HG03039 (cell line): ENCODE data around the gene MOGAT2.
"Not testable (repeated sequence)": the region's sequence is repeated elsewhere in the genome, so short reads cannot be mapped to it uniquely, and the experiment has no call there.

Experiments used
- ATAC-seq: cut with Tn5 transposase; IDR thresholded peaks from one replicate; pipeline ENCODE4 v1.9.1; 2021; ENCODE audit warnings: mild to moderate bottlenecking, moderate library complexity; ENCODE audit not compliant: unreplicated experiment

Gene MOGAT2

DNA sequence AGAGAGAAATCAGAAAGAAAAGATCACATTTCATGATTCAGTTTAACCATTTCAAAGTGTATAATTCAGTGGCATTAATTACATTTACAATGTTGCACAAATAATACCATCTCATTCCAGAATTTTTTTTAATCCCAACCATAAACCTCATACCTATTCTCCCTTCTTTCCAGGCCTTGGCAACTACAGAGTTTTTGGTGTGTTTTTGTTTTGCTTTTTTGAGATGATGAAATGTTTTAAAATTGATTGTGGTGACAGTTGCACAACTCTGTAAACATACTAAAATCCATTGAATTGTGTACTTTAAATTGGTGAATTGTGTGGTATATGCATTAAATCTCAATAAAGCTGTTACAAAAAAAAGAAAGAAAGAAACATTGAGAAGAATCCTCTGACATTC lies 37.3 kb downstream of the MOGAT2 start:
- not testable (repeated sequence) for ATAC-seq

DNA sequence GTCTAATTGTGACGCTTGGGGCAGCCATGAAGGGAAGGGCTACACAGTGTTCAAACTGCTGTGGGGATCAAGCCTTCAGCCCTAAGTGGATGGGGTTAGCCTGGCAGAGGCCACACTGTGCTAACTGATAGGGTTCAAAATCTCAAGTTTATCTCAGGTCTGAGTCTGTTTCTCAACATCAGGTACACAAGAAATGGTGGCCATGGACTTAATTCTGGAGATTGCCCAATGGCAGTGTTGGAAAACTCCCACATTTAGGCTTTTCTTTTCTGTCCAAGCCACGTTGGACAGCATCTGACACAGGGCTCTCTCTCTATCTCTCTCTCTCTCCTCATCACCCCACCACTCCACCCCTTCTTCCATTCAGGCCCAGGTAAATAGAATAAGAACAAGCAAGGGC lies 40.0 kb downstream of the MOGAT2 start:
- no peak for ATAC-seq

DNA sequence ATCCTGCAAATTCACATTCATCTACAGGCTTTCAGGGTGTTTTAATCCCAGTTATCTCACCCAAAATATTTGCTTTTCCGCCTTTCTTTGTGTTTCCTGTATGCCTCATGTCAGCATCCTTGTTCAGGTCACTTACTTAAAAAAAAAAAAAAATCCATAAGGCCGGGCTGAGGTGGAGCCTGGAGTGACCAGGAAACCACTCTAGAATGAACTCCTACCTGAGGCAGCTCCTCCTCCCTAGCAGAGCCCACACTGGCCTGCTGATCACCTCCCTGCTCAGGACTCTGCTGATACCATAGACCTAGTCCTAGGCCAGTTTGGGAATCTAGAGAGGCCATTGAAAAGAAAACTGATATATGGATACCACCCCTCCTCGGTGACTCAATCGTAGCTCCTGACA lies 42.2 kb downstream of the MOGAT2 start:
- ATAC-seq: no peak

GRCh38 chr11:75760243-75760642 lies 42.6 kb downstream of the MOGAT2 start:
- ATAC-seq: no peak

DNA sequence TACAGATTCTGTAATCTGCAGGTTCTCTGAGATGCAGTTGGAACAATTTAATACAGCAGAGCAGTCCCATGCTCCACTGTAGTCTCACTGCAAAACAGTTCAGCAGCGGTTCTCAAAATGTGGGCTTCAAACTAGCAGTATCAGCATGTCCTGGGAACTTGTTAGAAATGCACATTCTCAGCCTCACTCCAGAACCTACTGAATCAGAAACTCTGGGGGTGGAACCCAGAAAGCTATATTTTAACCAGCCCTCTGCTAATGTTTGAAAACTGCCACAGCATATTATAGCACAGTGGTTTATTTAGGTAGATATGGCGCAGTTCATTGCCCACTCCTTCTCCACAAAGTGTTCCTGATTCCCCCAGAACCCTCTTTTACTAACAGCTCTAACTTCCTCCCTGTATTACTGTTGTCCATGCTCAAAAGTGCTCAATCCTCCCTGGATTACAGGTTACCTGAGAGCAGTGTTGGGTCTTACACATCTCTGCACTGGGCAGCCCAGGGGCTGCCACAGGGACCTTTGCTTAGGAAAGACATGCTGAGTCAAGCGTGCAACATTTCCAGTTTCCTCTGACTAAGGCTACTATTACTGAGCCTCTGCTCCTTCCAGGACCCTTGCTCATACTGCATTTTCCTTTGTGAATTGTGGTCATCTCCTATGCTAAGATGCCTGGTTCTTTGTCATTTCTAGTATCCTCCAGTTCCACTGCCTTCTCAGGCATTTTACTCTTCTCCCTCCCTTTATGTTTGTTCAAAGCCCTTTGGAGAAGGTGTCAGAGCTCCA lies 43.3 kb downstream of the MOGAT2 start:
- ATAC-seq: no peak

GRCh38 chr11:75762158-75762557 lies 44.5 kb downstream of the MOGAT2 start:
- ATAC-seq: no peak

DNA sequence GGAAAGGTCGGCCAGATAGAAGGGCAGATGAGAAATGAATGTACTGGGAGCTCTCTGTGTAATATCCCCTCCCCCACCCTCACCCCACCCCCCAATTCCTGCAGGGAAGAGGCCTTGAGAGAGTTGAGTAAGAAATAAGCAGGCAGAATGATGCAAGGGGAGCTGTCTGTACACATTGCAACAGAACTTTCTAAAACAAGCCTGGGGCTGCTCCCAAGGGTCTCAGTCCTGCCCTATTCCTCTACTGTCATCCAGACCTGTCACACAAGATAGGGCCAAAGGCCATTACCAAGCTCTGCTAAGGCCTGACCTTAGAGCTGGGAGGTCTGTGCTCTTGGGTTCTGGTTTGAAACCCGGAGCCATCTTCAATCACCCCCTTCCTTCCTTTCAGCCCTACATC lies 45.2 kb downstream of the MOGAT2 start:
- ATAC-seq: no peak

DNA sequence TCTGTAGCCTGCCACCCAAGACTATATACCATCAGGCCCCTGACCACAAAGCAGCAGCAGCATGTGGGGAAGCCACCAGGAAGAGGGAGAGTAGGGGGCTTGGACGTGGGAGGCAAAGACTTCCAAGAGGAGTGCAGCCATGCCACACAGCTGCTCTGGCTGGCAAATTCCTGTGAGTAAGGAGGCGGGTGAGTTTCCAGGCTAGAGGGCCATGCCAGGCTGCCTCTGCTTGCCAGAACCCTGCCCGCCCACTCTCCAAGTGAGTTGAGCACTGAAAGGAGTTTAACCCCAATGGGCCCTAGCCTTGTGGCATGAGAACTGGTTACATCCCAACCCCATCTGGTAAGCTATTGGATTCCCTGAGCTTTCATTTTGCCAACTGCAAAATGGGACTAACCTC lies 46.2 kb downstream of the MOGAT2 start:
- no peak for ATAC-seq

DNA sequence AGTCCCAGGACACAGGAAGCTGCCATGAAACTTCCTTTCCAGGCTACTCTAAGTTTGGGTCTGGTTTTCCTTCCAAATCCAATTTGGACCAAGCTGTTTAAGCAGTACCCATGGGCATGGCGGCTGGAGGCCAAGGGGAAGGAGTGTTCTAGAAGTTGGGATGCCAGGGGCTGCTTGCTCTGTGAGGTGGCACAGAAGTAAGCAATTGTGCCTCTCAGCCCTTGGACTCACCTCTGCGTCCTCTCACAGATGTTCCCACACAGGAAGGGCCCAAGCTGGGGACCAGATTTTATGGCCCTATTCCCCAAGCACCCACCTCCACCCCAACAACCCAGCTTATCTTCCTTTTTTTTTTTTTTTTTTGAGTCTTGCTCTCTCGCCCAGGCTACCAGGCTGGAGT lies 47.5 kb downstream of the MOGAT2 start:
- no peak for ATAC-seq

GRCh38 chr11:75766443-75767227 lies 49.0 kb downstream of the MOGAT2 start:
- no peak for ATAC-seq

DNA sequence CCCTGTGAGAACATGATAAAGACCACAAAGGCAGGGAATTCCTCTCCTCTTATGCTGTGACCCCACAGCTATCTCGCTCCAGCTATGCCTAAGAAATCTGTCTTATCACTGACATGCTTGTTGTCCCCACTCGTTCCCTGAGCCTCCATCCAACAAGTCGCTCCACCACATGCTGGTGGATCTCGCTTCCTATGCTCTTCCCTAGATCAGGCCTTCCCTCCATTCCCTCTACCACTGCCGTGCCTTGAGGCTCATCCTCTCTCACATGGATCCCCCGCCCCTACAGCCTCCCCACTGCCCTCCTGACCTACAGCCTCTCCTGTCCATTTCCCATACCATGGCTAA lies 49.6 kb downstream of the MOGAT2 start:
- ATAC-seq: no peak

DNA sequence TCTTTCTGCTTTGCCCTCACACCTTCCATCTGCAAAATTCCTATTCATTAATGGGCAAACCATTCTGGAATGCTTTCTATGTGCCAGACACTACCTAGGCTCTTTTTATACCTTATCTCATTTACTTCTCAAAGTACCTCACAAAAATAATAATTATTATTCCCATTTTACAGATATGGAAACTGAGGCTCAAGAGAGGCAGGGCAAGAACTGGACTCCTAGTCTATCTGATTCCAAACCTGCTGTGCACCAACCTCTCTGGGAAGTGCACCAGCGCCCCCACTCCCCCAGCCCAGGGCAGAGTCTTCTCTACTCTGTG lies 50.1 kb downstream of the MOGAT2 start:
- no peak for ATAC-seq

- peak; percentile 56 for ATAC-seq
These were observed 50.7 kb downstream of the MOGAT2 start, which contains the start of gene DGAT2 for GRCh38 chr11:75768112-75768908. Gene DGAT2, plus strand, starts transcription at chr11:75768778. Its CDS starts 214 bp downstream, at chr11:75768992.

GRCh38 chr11:75768909-75769771 lies 51.5 kb downstream of the MOGAT2 start:
- ATAC-seq: no peak

DNA sequence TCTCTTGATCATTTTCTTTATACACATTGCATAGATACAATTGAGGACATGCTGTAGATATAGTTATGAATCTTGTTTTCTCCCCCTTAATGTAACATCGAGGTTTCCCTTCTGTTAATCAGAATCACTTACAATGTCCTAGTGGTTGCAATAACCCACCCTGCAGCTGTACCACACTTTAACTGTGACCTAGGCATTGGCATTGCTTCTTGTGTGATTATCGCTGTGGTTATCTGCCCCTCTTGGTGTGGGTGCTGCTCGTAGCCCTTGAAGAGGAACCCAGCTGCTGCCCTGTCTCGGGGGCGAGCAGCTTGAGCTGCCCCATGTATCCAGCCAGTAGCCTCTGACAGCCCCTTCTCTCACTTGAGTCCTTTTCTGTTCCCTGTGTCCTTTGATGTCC lies 52.5 kb downstream of the MOGAT2 start:
- no peak for ATAC-seq

GRCh38 chr11:75771646-75772410 lies 54.2 kb downstream of the MOGAT2 start:
- ATAC-seq: no peak

DNA sequence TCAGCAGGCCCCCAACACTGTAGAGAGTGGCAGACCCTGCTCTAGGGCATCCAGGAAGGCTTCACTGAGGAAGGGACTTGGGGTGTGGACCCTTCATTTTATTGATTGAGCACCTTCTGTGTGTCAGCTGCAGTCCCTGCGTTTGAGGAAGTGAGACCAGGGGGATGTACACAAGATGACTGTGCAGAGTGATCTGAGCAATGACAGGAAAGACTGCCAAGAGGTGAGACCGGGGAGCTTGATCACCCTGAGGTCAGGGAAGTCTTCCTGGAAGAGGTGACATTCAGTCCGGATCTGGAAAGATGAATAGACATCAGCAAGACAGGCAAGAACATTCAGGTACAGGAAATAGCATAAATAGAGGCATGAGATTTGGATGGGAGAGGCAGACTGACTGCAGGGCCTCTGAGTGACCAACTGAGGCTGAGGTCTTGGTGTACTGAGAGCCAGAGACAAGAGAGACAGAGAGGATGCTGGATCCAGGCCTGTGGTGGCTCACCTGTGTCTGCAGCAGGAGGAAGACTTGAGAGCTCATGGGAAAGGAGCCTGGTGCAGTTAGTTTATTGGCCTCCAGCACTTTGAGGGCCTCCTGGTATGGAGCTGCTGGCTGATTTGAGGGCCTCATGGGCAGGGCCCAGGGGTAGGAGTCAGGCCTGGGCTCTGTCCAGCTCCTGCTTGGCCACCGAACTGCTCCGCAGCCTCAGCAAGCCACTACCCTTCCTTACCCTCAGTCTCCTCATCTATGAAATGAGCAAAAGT lies 56.1 kb downstream of the MOGAT2 start:
- peak; percentile 78 for ATAC-seq

DNA sequence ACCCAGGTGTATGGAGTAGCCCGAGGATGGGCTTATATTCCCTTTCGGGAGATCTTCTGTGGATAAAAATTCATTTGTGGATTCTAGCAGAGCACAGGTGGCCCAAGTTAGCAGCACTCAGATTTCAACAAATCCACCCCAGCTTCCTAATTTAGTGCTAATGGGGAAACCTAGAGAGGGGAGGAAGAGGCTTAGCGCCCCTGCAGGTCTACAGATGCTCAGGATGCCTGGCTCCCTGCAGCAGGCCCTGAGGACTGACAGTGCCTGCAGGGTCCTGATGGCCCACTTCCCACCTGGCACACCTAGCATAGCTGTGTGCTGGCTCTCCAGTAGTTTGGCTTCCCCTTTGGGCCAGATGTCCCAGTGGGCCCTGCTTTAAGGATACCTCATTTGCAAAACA lies 57.4 kb downstream of the MOGAT2 start:
- no peak for ATAC-seq

GRCh38 chr11:75776546-75776945 lies 58.9 kb downstream of the MOGAT2 start:
- ATAC-seq: no peak
